Measurements from ENCODE around the gene SCN5A. TPM values are rescaled to one million over a fixed set of nuclear protein-coding genes. Genes with fewer than 3 reads are reported as not detected.

SCN5A gene
- total RNA-seq, 1 experiment from 2014 or later, result 0.54 TPM

GRCh38 chr3:38638354-38638753 lies 11.1 kb downstream of the SCN5A start:
- ChIA-PET POLR2A (ENCODE audit: low non-redundant PET) (no interaction called here), CTCF (no interaction called here)
- Histone ChIP-seq H3K4me3 (ENCODE audit: low read depth, low read length, poor library complexity, severe bottlenecking) (no peak overlapping the region), H3K9me3 (ENCODE audit: low read depth, low read length, poor library complexity, severe bottlenecking) (no peaks in the 10 kb centered on the region), H3K36me3 (ENCODE audit: insufficient read depth, low read length, poor library complexity, severe bottlenecking) (no peaks in the 10 kb centered on the region), H3K4me1 (ENCODE audit: insufficient read depth, low read length, poor library complexity, severe bottlenecking) (no peaks in the 10 kb centered on the region), H3K27me3 (replicated peaks; ENCODE audit: insufficient read depth, low read depth, low read length, poor library complexity) (no peaks in the 10 kb centered on the region), H3K27ac (ENCODE audit: low read depth, low read length, poor library complexity, severe bottlenecking) (no peak overlapping the region)
- no peak for TF ChIP-seq EZH2 (IDR thresholded peaks at IDR 0.05; ENCODE audit: borderline replicate concordance, low read depth, low read length, poor library complexity, severe bottlenecking)
- TF ChIP-seq CTCF (conservative IDR thresholded peaks at IDR 0.05; ENCODE audit: low read depth, low read length), result no peak
- no peak for DNase-seq (ENCODE audit: low spot score)
- intact Hi-C loops (cut with micrococcal nuclease; ENCODE audit: unreplicated experiment), result no loop called here
- BruUV-seq (replicated peaks), result no TSS peak

- H3K9me3 ChIP-seq (ENCODE audit: low read depth, low read length, poor library complexity, severe bottlenecking), result no peaks in the 10 kb centered on the region
- H3K4me3 ChIP-seq (ENCODE audit: low read depth, low read length, poor library complexity, severe bottlenecking), result no peak overlapping the region
- no peak for DNase-seq (ENCODE audit: low spot score)
- intact Hi-C loops (cut with micrococcal nuclease; ENCODE audit: unreplicated experiment), result no loop called here
- POLR2A ChIA-PET (ENCODE audit: low non-redundant PET), result no interaction called here
- H3K36me3 ChIP-seq (ENCODE audit: insufficient read depth, low read length, poor library complexity, severe bottlenecking), result no peaks in the 10 kb centered on the region
- no peaks in the 10 kb centered on the region for H3K27me3 ChIP-seq (replicated peaks; ENCODE audit: insufficient read depth, low read depth, low read length, poor library complexity)
- BruUV-seq (replicated peaks), result no TSS peak
- no peak for TF ChIP-seq CTCF (conservative IDR thresholded peaks at IDR 0.05; ENCODE audit: low read depth, low read length)
- no peak for TF ChIP-seq EZH2 (IDR thresholded peaks at IDR 0.05; ENCODE audit: borderline replicate concordance, low read depth, low read length, poor library complexity, severe bottlenecking)
- no peaks in the 10 kb centered on the region for H3K4me1 ChIP-seq (ENCODE audit: insufficient read depth, low read length, poor library complexity, severe bottlenecking)
- no peak overlapping the region for H3K27ac ChIP-seq (ENCODE audit: low read depth, low read length, poor library complexity, severe bottlenecking)
- CTCF ChIA-PET, result no interaction called here
Observed at GRCh38 chr3:38637906-38638305, 11.6 kb downstream of the SCN5A start.

GRCh38 chr3:38636881-38637280 lies 12.6 kb downstream of the SCN5A start:
- intact Hi-C loops (cut with micrococcal nuclease; ENCODE audit: unreplicated experiment), result no loop called here
- H3K36me3 ChIP-seq (ENCODE audit: insufficient read depth, low read length, poor library complexity, severe bottlenecking), result no peaks in the 10 kb centered on the region
- H3K27ac ChIP-seq (ENCODE audit: low read depth, low read length, poor library complexity, severe bottlenecking), result no peak overlapping the region
- ChIA-PET POLR2A (ENCODE audit: low non-redundant PET) (no interaction called here), CTCF (no interaction called here)
- no peak overlapping the region for H3K4me3 ChIP-seq (ENCODE audit: low read depth, low read length, poor library complexity, severe bottlenecking)
- H3K4me1 ChIP-seq (ENCODE audit: insufficient read depth, low read length, poor library complexity, severe bottlenecking), result no peaks in the 10 kb centered on the region
- TF ChIP-seq CTCF (conservative IDR thresholded peaks at IDR 0.05; ENCODE audit: low read depth, low read length) (no peak), EZH2 (IDR thresholded peaks at IDR 0.05; ENCODE audit: borderline replicate concordance, low read depth, low read length, poor library complexity, severe bottlenecking) (no peak)
- no TSS peak for BruUV-seq (replicated peaks)
- no peaks in the 10 kb centered on the region for H3K27me3 ChIP-seq (replicated peaks; ENCODE audit: insufficient read depth, low read depth, low read length, poor library complexity)
- DNase-seq (ENCODE audit: low spot score), result no peak
- no peaks in the 10 kb centered on the region for H3K9me3 ChIP-seq (ENCODE audit: low read depth, low read length, poor library complexity, severe bottlenecking)

Data from A673 (cell line).